Smooth muscle cell (in vitro differentiated cells): ENCODE measurements around the gene BCAR3. TPM values are rescaled to one million over a fixed set of nuclear protein-coding genes. Genes with fewer than 3 reads are reported as not detected.

Experiments used
- DNase-seq: peaks from one replicate; lab custom pipeline; 2025; ENCODE audit not compliant: unreplicated experiment; lab: John Stamatoyannopoulos, UW
- H2AFZ ChIP-seq: fragments of 200-600 bp; sonication (generic); 2 replicates; pipeline ENCODE4 v1.6.0; 2016; ENCODE audit warnings: antibody characterized with exemption, low read depth, mild to moderate bottlenecking
- H3F3A ChIP-seq: fragments of 200-600 bp; sonication (generic); 2 replicates; pipeline ENCODE4 v1.6.0; 2017; ENCODE audit warnings: antibody characterized with exemption, low read depth
- H3K27ac ChIP-seq: fragments of 200-600 bp; sonication (generic); 2 replicates; pipeline ENCODE4 v1.5.1; 2016; ENCODE audit warnings: low read depth, mild to moderate bottlenecking
- H3K27me3 ChIP-seq: fragments of 200-600 bp; sonication (generic); 2 replicates; pipeline ENCODE4 v1.6.1; 2016; ENCODE audit warnings: low read depth, mild to moderate bottlenecking
- H3K36me3 ChIP-seq: fragments of 200-600 bp; sonication (generic); 2 replicates; pipeline ENCODE4 v1.5.1; 2016; ENCODE audit warnings: low read depth
- H3K4me1 ChIP-seq: fragments of 200-600 bp; sonication (generic); 2 replicates; pipeline ENCODE4 v1.5.1; 2016; ENCODE audit warnings: low read depth
- H3K4me2 ChIP-seq: fragments of 200-600 bp; sonication (generic); 2 replicates; pipeline ENCODE4 v1.6.0; 2016; ENCODE audit warnings: mild to moderate bottlenecking
- H3K4me3 ChIP-seq: fragments of 200-600 bp; sonication (generic); 2 replicates; pipeline ENCODE4 v1.5.1; 2016; ENCODE audit warnings: mild to moderate bottlenecking
- H3K79me2 ChIP-seq: fragments of 200-600 bp; sonication (generic); 2 replicates; pipeline ENCODE4 v1.6.0; 2016; ENCODE audit warnings: low read depth, mild to moderate bottlenecking
- H3K9ac ChIP-seq: fragments of 200-600 bp; sonication (generic); 2 replicates; pipeline ENCODE4 v1.6.0; 2016; ENCODE audit warnings: low read depth
- H3K9me3 ChIP-seq: fragments of 200-600 bp; sonication (generic); replicated peaks from 2 replicates; pipeline ENCODE4 v1.5.1; 2016; ENCODE audit warnings: low read depth
- H4K20me1 ChIP-seq: fragments of 200-600 bp; sonication (generic); 2 replicates; pipeline ENCODE4 v1.6.0; 2016; ENCODE audit warnings: low read depth
- CTCF ChIP-seq: fragments of 200-600 bp; sonication (generic); IDR thresholded peaks from 2 replicates; pipeline ENCODE4 v1.5.1; 2017; ENCODE audit warnings: borderline replicate concordance, mild to moderate bottlenecking, antibody characterized with exemption; ENCODE audit not compliant: insufficient read depth, poor library complexity, severe bottlenecking
- WGBS: methylation state at CpG from one replicate; pipeline ENCODE4 v1.1.7; 2016; ENCODE audit warnings: low lambda C conversion rate; 5-methylcytosine and 5-hydroxymethylcytosine counted together
- polyA plus RNA-seq: library from polyadenylated mRNA; unstranded; fragments of >200 nt; fragmentation: Nextera tagmentation; extraction: Ambion mirVana; gene quantifications from 2 replicates; pipeline ENCODE4 v1.2.1, GENCODE V29; 2016
- total RNA-seq: library from RNA; depleted of rRNA; stranded (reverse); fragments of >200 nt; gene quantifications from 2 replicates; pipeline ENCODE4 v1.2.3, GENCODE V29; 2014

Gene BCAR3
- total and polyA plus RNA-seq, 2 experiments from 2014 or later, result 21.4 to 24.9 TPM

GRCh38 chr1:93701629-93702028 is 20.0 kb upstream of the BCAR3 start:
- no peaks in the 10 kb centered on the region for H3K9me3 ChIP-seq
- TF ChIP-seq CTCF, result no peak
- H3K27ac ChIP-seq, result peak overlapping the region; percentile 94
- no peaks in the 10 kb centered on the region for H3K27me3 ChIP-seq
- DNase-seq, result no peak
- no peaks in the 10 kb centered on the region for H3K79me2 ChIP-seq
- peaks cover 20% of the 10 kb centered on the region for H3K4me1 ChIP-seq
- H4K20me1 ChIP-seq, result no peaks in the 10 kb centered on the region
- no peak overlapping the region for H3K4me3 ChIP-seq
- peak overlapping the region; percentile 52 for H3K4me2 ChIP-seq
- H3K36me3 ChIP-seq, result no peaks in the 10 kb centered on the region
- no peak overlapping the region for H2AFZ ChIP-seq
- H3K9ac ChIP-seq, result peak overlapping the region; percentile 74
- H3F3A ChIP-seq, result no peaks in the 10 kb centered on the region

GRCh38 chr1:93700532-93701469 is 19.2 kb upstream of the BCAR3 start:
- Histone ChIP-seq H3K9ac (peak overlapping the region; percentile 74), H3K4me1 (peaks cover 20% of the 10 kb centered on the region), H4K20me1 (no peaks in the 10 kb centered on the region), H3K9me3 (no peaks in the 10 kb centered on the region), H2AFZ (no peak overlapping the region), H3K27ac (peak overlapping the region; percentile 94), H3K36me3 (no peaks in the 10 kb centered on the region), H3K4me3 (no peak overlapping the region), H3K27me3 (no peaks in the 10 kb centered on the region), H3K4me2 (peak overlapping the region; percentile 52), H3K79me2 (no peaks in the 10 kb centered on the region), H3F3A (no peaks in the 10 kb centered on the region)
- no peak for DNase-seq
- WGBS, result 89% methylated on average over 22 of the region's 22 CpGs
- no peak for TF ChIP-seq CTCF

DNA sequence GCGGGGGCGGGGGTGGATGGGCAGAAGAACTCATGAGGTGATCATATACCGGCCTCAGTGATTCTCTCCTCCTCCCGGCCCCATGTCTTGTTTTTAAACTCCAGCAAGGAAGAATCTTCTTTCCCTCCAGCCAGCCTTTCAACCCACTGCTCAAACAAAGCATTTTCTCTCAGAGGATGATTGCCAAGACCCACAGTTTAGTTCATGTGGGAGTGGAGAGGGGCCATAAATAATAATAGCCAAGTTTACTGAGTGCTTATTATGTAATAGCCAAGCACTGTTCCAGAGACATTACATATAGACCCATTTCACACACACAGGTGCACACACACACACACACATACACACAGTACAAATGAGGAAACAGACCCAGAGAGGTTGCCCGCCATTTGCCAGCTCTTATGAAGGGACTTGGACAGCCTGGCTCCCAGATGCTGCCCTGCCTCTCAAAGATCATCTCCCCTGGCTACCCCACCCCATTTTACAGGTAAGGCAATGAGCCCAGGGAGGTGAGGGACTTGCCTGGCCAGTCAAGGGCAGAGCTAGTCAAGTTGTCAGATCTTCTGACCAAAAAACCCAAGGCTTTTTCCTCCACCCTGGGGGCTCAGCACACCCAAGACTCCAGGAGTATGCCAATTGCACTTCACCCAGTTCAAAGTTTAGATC is 18.0 kb upstream of the BCAR3 start:
- Histone ChIP-seq H2AFZ (no peak overlapping the region), H3K27ac (peak overlapping the region; percentile 94), H3K9me3 (no peaks in the 10 kb centered on the region), H3K79me2 (no peaks in the 10 kb centered on the region), H3K36me3 (no peaks in the 10 kb centered on the region), H3K4me1 (peaks cover 20% of the 10 kb centered on the region), H3K9ac (no peak overlapping the region), H3K4me2 (no peak overlapping the region), H3F3A (no peaks in the 10 kb centered on the region), H3K4me3 (no peak overlapping the region), H4K20me1 (no peaks in the 10 kb centered on the region), H3K27me3 (no peaks in the 10 kb centered on the region)
- WGBS, result 84% methylated on average over 5 of the region's 5 CpGs
- TF ChIP-seq CTCF, result no peak
- DNase-seq, result no peak

DNA sequence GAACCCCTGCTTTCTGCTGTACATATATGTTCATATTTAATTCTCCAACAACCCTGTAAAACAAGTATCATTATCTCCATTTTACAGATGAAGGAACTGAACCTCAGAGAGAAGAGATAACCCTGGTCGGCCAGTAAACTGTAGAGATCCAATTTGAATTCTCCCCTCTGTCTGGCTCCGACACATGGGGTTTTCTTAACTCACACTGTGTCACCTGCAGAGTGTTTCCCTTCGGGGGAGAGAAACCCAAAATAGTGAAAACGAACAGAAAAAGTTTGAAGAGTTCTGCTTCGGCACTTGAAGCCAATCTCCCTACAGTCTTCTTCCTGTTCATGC is 17.4 kb upstream of the BCAR3 start:
- no peak for TF ChIP-seq CTCF
- H3K27me3 ChIP-seq, result no peaks in the 10 kb centered on the region
- no peak overlapping the region for H3K4me3 ChIP-seq
- peaks cover 20% of the 10 kb centered on the region for H3K4me1 ChIP-seq
- H3K9ac ChIP-seq, result no peak overlapping the region
- no peak overlapping the region for H3K4me2 ChIP-seq
- no peaks in the 10 kb centered on the region for H3K79me2 ChIP-seq
- no peak for DNase-seq
- peak overlapping the region; percentile 14 for H3K27ac ChIP-seq
- 84% methylated on average over 5 of the region's 5 CpGs for WGBS
- no peaks in the 10 kb centered on the region for H3K36me3 ChIP-seq
- no peaks in the 10 kb centered on the region for H4K20me1 ChIP-seq
- no peaks in the 10 kb centered on the region for H3K9me3 ChIP-seq
- no peaks in the 10 kb centered on the region for H3F3A ChIP-seq
- H2AFZ ChIP-seq, result no peak overlapping the region
